Measurements from ENCODE around the gene HMGCLL1.

HMGCLL1 gene

GRCh38 chr6:55438203-55438602, 140.8 kb downstream of the HMGCLL1 start:
- DNase-seq = no peak

DNA sequence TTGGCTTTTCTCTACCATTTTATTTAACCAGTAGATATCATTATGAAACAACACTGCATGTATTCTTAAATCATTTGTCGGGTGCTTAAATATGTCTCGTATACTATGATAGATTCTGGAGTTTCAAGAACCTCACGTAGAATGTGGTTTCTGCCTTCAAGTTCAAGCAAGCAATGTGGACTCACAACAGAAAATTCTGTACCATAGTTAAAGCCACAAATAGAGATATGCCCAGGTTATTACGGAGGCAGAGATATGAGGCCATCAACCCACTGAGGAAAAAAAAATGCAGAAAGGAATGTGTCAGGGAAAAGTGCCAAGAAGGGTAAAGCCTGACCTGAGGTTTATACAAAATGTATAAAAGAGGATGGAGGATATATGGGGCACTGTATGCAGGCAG, 141.9 kb downstream of the HMGCLL1 start:
- DNase-seq = no peak

DNA sequence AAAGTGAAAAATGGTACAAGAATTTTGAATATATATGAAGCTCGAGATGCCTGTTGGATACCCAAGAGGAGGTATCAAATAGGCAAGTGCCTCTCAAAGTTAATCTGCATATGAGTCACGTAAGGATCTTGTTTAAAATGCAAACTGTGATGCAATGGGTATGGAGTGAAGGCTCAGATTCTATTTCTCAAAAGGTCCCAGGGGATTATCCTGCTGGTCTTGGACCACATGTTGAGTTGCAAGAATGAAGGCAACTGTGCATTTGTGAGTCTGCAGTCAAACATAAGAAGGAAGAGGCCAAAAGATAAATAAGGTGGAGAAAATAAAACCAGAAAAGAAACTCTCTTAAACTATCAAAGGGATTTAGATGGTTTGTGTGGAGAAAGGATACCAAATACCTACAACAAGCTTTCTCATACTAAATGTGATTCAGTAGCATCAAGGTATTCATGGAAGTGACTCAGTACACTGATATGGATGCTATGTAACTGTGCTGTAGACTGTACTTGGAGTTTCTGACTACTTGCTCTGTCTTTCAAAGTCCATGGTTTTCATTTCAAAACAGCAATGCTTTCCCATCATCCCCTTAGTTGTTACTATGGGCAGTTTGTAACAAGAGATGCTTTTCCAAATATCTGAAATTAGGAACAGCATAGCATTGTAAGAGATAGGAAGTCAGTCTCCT, 145.4 kb downstream of the HMGCLL1 start:
- no peak for DNase-seq

DNA sequence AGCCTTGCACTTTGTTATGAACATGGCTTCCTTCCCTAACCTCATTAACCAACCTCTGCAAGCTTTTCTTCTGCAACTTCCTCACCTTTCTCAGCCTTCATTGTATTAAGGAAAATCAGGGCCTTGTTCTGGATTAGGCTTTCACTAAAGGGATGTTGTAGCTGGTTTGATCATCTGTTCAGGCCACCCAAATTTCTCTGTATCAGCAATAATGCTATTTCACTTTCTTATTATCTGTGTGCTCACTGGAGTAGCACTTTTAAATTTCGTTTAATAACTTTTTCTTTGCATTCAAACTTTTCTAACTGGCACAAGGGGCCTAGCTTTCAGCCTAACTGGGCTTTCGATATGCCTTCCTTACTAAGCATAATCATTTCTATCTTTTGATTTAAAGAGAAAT, 155.1 kb downstream of the HMGCLL1 start:
- no peak for DNase-seq

- DNase-seq = no peak
These were observed 168.3 kb downstream of the HMGCLL1 start for GRCh38 chr6:55410674-55411073.

DNA sequence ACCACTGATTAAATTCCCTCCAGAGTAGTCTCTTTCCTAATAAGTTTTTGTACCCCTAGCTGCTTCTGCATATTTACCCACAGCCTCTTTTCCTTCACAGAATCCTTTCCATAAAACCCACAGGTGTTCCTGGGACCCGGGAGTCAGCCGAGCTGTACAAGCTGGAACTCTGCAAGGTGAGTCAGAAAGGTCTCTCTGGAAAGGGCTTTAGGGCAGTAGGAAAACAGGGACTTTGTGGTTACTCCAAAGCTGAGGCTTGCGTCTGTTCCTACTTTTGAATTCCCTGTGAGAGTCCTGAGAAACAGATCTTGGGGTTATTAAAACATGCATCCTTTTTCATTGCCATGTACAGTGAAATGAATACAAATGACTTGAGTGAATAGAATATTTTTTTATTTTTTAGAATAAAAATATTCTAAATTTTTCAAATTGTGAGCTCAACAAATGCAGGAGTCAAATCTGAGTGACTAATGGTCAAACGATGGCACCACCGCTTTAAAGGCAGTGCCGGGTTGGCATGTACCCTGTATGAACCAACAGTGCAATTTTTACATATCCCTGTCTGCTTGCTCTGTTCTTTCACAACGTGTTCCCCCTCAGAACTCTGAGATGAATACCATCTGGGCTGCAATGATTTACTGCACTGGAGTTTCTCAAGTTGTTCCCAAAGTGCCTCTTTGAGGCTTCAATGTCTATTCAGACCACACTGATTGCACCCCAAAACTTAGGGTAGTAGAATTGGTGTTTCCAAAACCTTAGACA, 173.3 kb downstream of the HMGCLL1 start:
- no peak for DNase-seq

- no peak for DNase-seq
These were observed 179.6 kb downstream of the HMGCLL1 start for GRCh38 chr6:55399351-55399750.

DNA sequence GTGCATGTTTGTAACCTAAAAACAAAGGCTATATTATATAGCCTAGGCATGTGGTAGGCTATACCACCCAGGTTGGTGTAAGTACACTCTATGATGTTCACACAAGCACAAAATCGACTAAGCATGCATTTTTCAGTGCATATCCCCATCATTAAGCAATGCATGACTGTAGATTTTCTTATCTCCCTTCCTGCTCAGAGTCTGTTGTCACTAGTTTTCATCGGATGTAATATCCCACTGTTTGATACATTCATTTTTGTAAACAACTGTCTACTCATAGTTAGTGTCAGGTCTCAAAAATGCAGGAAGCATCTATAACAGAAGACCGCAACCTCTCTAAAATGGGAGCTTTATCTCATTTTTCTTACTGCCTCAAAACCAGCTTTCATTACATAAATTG, 181.0 kb downstream of the HMGCLL1 start:
- no peak for DNase-seq

DNA sequence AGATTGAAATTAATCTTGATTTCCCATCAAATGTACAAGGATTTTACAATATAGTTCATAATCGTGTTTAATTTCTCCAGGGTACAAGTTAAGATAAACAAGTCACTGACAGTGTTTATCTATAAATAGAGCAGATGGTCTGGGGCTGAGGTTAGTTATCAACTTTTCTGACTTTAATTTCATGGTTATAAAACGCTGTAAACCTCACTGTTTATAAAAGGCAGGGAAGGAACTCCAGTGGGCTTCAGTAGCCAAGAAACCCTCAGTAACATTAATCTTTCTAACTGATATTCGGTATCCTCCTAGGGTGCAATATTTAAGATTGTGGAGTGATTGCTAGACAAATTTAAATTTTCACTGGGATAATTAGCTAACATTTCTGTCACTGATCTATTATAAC, 183.1 kb downstream of the HMGCLL1 start:
- DNase-seq = no peak

- no peak for DNase-seq
These were observed 190.8 kb downstream of the HMGCLL1 start for GRCh38 chr6:55388211-55388610.

Measured in NCI-H510A treated with DMSO at 0.1 percent for 48 hours (cell line).